Heart right ventricle (tissue), 16 donors: ENCODE measurements around the gene AIF1L. TPM values are rescaled to one million over a fixed set of nuclear protein-coding genes. Genes with fewer than 3 reads are reported as not detected.

Source experiments
- ATAC-seq, 8 donors: fragments of 200-7000 bp; cut with Tn5 transposase; one replicate each; pipeline ENCODE4 v1.9.1; 2020; ENCODE audit warnings: mild to moderate bottlenecking in 8 of 8, moderate library complexity in 8 of 8, moderate number of reproducible peaks in 1 of 8
- DNase-seq, 2 donors: peaks; one replicate each; pipeline ENCODE4 v3.0.0-alpha.2; 2020
- H3K27ac ChIP-seq, 10 donors: fragments of 200-600 bp; sonication (generic) in 2 of 10; one replicate each; pipeline versions ENCODE4 v1.5.0 to v1.8.0; 2020 to 2022; ENCODE audit warnings: mild to moderate bottlenecking in 3 of 10
- H3K27me3 ChIP-seq, 7 donors: fragments of 200-600 bp; one replicate each; pipeline ENCODE4 v1.8.0; 2021 to 2022; ENCODE audit warnings: mild to moderate bottlenecking in 2 of 7
- H3K36me3 ChIP-seq, 9 donors: fragments of 200-600 bp; sonication (generic) in 1 of 9; one replicate each; pipeline versions ENCODE4 v1.5.0 to v1.8.0; 2020 to 2022; ENCODE audit warnings: mild to moderate bottlenecking in 2 of 9
- H3K4me1 ChIP-seq, 9 donors: fragments of 200-600 bp; sonication (generic) in 1 of 9; one replicate each; pipeline versions ENCODE4 v1.5.0 to v1.8.0; 2020 to 2022; ENCODE audit warnings: mild to moderate bottlenecking in 4 of 9
- H3K4me3 ChIP-seq, 10 donors: fragments of 200-600 bp; sonication (generic) in 2 of 10; one replicate each; pipeline versions ENCODE4 v1.5.0 to v1.8.0; 2020 to 2022; ENCODE audit warnings: mild to moderate bottlenecking in 7 of 10, moderate library complexity in 2 of 10
- H3K9me3 ChIP-seq, 11 donors: fragments of 200-600 bp in 10 of 11; sonication (generic) in 2 of 11; one replicate each; pipeline versions ENCODE4 v1.5.0 to v1.8.0; 2013 to 2022; ENCODE audit warnings: mild to moderate bottlenecking in 2 of 11, control low read depth in 1 of 11, moderate library complexity in 1 of 11
- CTCF ChIP-seq, 9 donors: fragments of 200-600 bp; sonication (generic) in 2 of 9; IDR thresholded peaks; one replicate each; pipeline versions ENCODE4 v1.5.0 to v1.8.0; 2021 to 2022; ENCODE audit warnings: antibody characterized with exemption in 9 of 9, mild to moderate bottlenecking in 5 of 9, moderate library complexity in 1 of 9
- WGBS, 2 donors: extraction: QIAGEN DNeasy Blood & Tissue Kit; methylation state at CpG; one replicate each; pipeline ENCODE4 v1.1.7; 2013; ENCODE audit warnings: inconsistent platforms in 1 of 2; 5-methylcytosine and 5-hydroxymethylcytosine counted together
- intact Hi-C, 10 donors: fragments of 100-400 bp; cut with DNase I; formaldehyde crosslinking; loops; one replicate each; pipeline versions ENCODE4 v1.11.1 to v1.14.2; 2022
- polyA plus RNA-seq, 2 donors: library from polyadenylated mRNA; stranded (reverse); fragments of 200-250 nt; gene quantifications; one replicate each; pipeline ENCODE4 v1.2.3, GENCODE V29; 2013
- total RNA-seq, 10 donors: library from RNA; stranded (reverse); fragmentation: NEBNext Ultra II Directional in 3 of 10; extraction: Animal tissue kit (Norgen Biotek cat#: 25700) in 3 of 10; gene quantifications; one replicate each; pipeline versions ENCODE4 v1.2.1 to v1.2.4, GENCODE V29; 2021 to 2023
- donor health status: Arrhythmogenic right ventricular cardiomyopathy.
- donor health status: ischemic (EF 13 %, LVEDD 7.1; RV severe dilation, severe dysfunction).
- donor health status: healthy with polysubstance abuse.
- donor health status: DM: no; HTN: yes; CAD: no.
- donor health status: DM: no; HTN: no; CAD: no.
- donor health status: ischemic (EF 25% LVEDD 6.9; RV normal size, moderate dysfunction).
- donor health status: ischemic (EF 25% LVEDD 5.7; RV mildly dilated, moderate dysfunction).
- donor health status: healthy.
- donor health status: DM: yes; HTN: yes; CAD: no.
- donor health status: Ischemic cardiomyopathy.
- donor health status: ischemic (EF 35%, LVEDD 5.7; RV mildly dilated, moderate dysfunction).
- donor health status: nonischemic (EF 11% LVEDD 7.7; RV severe dilation, severe dysfunction).
- donor health status: DM: yes; HTN: yes; CAD: no.
- donor health status: PGD.
- donor health status: ischemic (EF 29% LVEDD 5.4; RV normal size, mild dysfunction).
- donor health status: nonischemic (EF 23%, LVEDD 6.1; RV moderate dilation, normal function).

The AIF1L gene
- total and polyA plus RNA-seq, 12 donors = 9.6 to 93.2 (median 15.4) TPM

DNA sequence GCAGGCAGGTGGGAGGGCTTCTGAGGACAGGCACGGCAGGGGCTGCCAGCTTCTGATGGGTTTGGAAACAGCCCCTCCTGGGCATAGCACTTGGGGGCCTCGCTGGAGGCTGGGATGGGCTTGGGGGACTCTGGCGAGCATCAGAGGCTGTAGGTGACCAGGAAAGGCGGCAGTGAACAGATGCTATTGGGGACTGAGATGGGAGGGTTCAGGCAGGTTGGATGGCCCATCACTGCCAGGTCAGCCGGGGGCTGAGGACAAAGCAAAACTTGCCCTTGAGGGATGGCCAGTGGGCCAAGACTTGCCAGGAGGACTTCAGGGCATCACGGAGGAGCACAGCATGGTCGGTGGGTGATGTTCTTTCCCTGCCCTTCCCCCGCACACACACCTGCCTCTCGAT, 6.7 kb downstream of the AIF1L start:
- H3K4me1 ChIP-seq = peaks cover 6 to 75% (median 32%) of the 10 kb centered on the region in 9 donors
- whole genome bisulfite sequencing, 2 donors = 80 to 83% methylated on average over 9 of the region's 9 CpGs

GRCh38 chr9:131103535-131103934, 7.2 kb downstream of the AIF1L start:
- H3K9me3 ChIP-seq = no peaks in the 10 kb centered on the region
- 90 to 93% methylated on average over 3 of the region's 3 CpGs for WGBS, 2 donors
- DNase-seq (no peak), ATAC-seq (no peak)
- peaks cover 0 to 10% (median 0%) of the 10 kb centered on the region in 9 donors for H3K36me3 ChIP-seq
- intact Hi-C loops = no loop called here
- peaks cover 0 to 1% (median 0%) of the 10 kb centered on the region in 7 donors for H3K27me3 ChIP-seq
- no peak for TF ChIP-seq CTCF (IDR thresholded peaks at IDR 0.05)
- H3K4me3 ChIP-seq = no peak overlapping the region
- peaks cover 3 to 75% (median 32%) of the 10 kb centered on the region in 9 donors for H3K4me1 ChIP-seq
- H3K27ac ChIP-seq = peak overlapping the region in 3 of 10 donors; percentile 46 to 78 (median 63)

More for the DNA sequence above, 6.7 kb downstream of the AIF1L start:
- H3K27me3 ChIP-seq = peaks cover 0 to 6% (median 0%) of the 10 kb centered on the region in 7 donors
- H3K27ac ChIP-seq = peak overlapping the region in 8 of 10 donors; percentile 22 to 78 (median 55)
- DNase-seq (no peak), ATAC-seq (no peak)
- TF ChIP-seq CTCF (IDR thresholded peaks at IDR 0.05) = no peak
- H3K4me3 ChIP-seq = peak overlapping the region in 4 of 10 donors; percentile 1 to 24 (median 14)
- H3K9me3 ChIP-seq = no peaks in the 10 kb centered on the region
- intact Hi-C loops = no loop called here
- peaks cover 0 to 10% (median 0%) of the 10 kb centered on the region in 9 donors for H3K36me3 ChIP-seq

DNA sequence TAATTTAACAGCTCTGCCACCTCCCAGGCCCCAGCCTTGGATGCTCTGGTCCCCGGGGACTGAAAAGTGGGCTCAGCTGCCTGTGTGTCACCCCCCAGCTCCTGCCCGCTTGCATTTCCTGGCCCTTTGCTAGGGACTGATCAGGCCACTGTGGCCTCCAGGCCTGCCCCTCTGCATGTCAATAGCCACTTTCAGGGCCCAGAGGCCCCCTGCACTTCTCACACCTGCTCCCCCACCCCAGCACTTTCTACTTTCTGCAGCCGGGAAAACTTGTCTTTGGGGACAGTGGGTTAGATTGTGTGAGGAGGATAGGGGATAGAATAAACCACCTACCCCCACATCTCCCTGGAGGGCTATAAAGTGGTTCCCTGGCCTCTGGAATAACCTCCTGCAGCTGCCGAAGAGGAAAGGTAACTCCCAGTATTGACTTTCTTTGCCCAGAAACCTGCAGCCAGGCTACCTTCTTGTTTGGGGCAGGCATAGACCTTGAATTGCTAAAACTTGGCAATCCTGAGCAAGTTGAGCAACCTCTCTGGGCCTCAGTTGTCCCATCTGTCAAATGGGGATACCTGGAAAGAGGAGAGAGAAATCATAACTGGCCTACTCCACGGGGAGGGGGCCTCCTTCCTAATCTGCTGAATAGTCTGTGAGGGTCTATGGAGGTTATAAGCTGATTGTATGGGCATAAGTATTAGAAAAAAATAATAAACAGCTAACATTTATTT, 7.8 kb downstream of the AIF1L start:
- Histone ChIP-seq H3K27ac (peak overlapping the region in 1 of 10 donors; percentile 78), H3K27me3 (no peaks in the 10 kb centered on the region), H3K4me1 (peaks cover 3 to 68% (median 32%) of the 10 kb centered on the region in 9 donors), H3K9me3 (no peaks in the 10 kb centered on the region), H3K4me3 (no peak overlapping the region), H3K36me3 (peaks cover 0 to 10% (median 0%) of the 10 kb centered on the region in 9 donors)
- no peak for ATAC-seq
- WGBS, 2 donors = 79 to 88% methylated on average over 5 of the region's 5 CpGs
- no peak for TF ChIP-seq CTCF (IDR thresholded peaks at IDR 0.05)
- no peak for DNase-seq
- intact Hi-C loops = no loop called here

- DNase-seq = no peak
- H3K4me1 ChIP-seq = peaks cover 3 to 60% (median 22%) of the 10 kb centered on the region in 9 donors
- H3K9me3 ChIP-seq = no peaks in the 10 kb centered on the region
- H3K36me3 ChIP-seq = peaks cover 0 to 13% (median 0%) of the 10 kb centered on the region in 9 donors
- no peak for ATAC-seq
- intact Hi-C loops = no loop called here
- 90 to 93% methylated on average over 8 of the region's 8 CpGs for WGBS, 2 donors
- H3K27me3 ChIP-seq = no peaks in the 10 kb centered on the region
- peak overlapping the region in 2 of 10 donors; percentile 46 to 81 for H3K27ac ChIP-seq
- no peak overlapping the region for H3K4me3 ChIP-seq
- TF ChIP-seq CTCF (IDR thresholded peaks at IDR 0.05) = no peak
Measured at GRCh38 chr9:131105952-131106351, 9.6 kb downstream of the AIF1L start.
